Stimulated activated CD8-positive, alpha-beta memory T cell treated with anti-CD3 and anti-CD28 coated beads, Interleukin-15, amount 100 ng/mL, for 1 hour (primary cell): ENCODE measurements around the gene PLD2.
A peak's percentile ranks its signal among the peaks of the same experiment; 100 is the strongest.

Experiments
- DNase-seq: peaks from one replicate; pipeline ENCODE4 v3.0.0-alpha.2; 2020; ENCODE audit warnings: low read depth

Gene PLD2, protein sequence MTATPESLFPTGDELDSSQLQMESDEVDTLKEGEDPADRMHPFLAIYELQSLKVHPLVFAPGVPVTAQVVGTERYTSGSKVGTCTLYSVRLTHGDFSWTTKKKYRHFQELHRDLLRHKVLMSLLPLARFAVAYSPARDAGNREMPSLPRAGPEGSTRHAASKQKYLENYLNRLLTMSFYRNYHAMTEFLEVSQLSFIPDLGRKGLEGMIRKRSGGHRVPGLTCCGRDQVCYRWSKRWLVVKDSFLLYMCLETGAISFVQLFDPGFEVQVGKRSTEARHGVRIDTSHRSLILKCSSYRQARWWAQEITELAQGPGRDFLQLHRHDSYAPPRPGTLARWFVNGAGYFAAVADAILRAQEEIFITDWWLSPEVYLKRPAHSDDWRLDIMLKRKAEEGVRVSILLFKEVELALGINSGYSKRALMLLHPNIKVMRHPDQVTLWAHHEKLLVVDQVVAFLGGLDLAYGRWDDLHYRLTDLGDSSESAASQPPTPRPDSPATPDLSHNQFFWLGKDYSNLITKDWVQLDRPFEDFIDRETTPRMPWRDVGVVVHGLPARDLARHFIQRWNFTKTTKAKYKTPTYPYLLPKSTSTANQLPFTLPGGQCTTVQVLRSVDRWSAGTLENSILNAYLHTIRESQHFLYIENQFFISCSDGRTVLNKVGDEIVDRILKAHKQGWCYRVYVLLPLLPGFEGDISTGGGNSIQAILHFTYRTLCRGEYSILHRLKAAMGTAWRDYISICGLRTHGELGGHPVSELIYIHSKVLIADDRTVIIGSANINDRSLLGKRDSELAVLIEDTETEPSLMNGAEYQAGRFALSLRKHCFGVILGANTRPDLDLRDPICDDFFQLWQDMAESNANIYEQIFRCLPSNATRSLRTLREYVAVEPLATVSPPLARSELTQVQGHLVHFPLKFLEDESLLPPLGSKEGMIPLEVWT

DNA sequence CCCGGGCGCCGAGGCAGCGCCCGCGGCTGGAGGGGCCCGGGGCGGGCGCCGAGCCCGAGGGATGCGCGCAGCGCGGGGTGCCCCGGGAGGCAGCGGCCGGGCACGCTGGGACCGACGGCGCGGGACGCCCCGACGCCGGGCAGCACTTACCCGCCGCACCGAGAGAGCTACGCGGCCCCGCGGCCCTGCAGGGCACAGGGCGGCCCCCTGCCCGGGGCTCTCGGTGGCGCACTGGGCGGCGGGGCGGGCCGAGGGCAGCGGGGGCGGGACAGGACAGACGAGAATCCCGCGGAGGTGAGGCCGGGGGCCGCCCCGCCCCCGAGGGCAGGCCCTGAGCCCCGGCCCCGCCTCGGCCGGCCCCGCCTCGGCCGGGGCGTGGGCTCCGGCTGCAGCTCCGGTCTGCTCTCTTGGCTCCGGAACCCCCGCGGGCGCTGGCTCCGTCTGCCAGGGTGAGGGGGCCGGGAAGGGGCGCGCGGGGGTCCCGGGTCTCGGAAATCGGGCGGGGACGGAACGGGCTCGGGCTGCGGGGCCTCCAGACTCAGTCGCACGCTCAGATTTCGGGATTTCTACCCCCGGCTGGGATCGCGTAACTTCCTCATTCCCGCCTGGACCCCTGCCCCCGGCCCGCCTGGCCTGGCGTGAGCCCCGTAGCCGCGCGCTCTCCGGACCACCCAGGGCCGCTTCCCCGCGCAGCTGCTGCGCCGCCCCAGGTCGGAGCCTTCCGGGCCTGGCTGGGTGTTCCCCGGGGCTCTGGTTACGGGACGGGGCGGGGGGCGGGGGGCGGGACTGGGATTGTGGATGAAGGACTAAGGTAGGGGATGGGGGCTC is at the start of gene PLD2:
PLD2 (plus strand) TSS at position 376 of the 828 bp plus-strand sequence. CDS start 621 bp downstream, outside the sequence.
- peak; percentile 67 for DNase-seq

DNA sequence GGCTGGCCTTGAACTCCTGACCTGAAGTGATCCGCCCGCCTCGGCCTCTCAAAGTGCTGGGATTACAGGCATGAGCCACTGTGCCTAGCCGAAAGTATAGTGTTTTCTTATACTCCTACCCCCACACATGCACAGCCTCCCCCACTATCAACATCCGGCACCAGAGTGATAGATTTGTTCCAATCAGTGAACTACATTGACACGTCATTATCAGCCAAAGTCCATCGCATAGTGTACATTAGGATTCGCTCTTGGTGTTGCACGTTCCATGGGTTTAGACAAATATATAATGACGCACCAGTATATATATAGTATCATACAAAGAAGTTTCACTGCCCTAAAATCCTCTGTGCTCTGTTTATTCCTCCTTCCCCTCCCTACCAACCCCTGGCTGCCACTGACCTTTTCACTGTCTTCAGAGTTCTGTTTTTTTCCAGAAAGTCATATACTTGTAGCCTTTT is 47.1 kb upstream of the PLD2 start:
- no peak for DNase-seq

DNA sequence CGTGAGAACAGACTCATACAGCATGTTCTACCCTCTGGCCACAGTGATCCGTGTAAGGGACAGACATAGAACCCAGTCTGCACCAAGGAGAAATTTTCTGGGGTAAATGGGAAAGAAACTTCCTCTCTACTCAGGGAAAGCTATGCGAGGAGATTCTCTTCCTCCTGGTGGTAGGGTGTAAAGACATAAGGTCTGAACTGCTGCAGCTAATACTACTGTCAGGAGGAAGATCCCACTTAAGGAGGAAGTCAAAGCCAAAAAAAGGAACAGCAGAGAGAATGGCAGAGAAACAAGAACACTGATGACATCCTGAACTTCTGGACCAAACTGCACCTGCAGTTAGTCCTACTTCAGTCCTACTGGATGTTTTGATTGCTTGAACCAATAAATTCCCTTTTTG is 42.4 kb upstream of the PLD2 start:
- no peak for DNase-seq

DNA sequence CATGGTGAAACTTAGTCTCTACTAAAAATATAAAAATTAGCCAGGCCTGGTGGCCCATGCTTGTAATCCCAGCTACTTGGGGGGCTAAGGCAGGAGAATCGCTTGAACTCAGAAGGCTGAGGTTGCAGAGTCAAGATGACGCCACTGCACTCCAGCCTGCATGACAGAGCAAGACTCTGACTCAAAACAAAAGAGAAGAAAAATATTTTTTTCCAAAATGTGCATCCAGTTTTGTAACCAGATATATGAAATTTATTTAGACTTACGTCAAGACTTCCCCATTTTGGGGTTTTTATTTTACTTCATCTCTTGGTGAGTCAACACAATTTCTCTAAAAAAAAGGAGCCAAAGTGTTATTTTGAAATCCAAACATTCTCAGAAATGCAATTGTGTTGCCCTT is 40.8 kb upstream of the PLD2 start:
- DNase-seq = no peak

DNA sequence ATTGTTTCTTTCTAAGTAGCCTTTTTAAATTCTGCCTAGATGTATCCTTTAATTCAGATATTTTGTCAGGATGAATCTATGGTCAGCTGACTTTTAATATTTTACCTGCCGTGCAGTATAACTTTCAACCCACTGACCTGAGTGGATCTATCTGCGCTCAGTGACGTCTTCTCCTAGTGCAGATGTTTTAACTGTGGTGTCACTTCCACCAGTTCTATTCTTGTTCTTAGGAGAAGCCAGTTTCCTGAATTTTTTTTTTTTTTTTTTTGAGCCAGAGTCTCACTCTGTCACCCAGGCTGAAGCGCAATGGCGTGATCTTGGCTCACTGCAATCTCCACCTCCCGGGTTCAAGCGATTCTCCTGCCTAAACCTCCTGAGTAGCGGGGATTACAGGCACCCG is 40.2 kb upstream of the PLD2 start:
- no peak for DNase-seq

DNA sequence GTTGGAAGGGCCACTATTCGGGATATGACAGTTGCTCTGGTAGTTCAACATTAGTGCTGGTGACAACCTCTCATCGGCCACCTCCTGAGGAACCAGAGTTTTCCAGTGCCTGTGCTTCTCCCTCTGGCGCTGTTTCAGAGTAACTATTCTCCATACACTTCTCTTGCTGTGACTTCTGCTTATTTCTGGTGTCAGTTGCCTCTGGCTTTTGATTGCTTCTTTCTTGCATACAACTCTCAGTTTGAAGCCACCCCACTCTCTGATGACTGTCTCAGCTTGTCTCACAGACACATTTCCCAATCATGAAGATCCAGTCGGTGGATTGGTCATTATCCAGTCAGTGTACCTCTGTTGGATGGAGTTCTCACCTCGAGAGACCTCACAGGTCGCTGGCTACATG is 38.7 kb upstream of the PLD2 start:
- DNase-seq = no peak

DNA sequence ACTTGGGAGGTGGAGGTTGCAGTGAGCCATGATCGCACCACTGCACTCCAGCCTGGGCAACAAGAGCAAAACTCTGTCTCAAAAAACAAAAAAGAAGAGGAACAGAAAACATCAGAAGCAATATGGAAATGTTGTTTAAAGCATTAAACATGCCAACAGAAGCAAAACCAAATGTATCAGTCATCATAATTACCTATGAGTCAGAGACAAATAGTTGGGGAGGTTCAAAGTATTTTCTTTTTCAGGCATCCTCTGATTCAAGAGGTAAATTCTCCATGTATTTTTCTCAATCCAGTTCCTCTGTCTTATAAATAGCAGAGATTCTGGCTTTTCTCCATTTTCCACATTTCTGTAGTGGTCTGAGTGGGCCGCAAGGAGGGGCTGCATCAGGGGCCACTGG is 37.3 kb upstream of the PLD2 start:
- no peak for DNase-seq

DNA sequence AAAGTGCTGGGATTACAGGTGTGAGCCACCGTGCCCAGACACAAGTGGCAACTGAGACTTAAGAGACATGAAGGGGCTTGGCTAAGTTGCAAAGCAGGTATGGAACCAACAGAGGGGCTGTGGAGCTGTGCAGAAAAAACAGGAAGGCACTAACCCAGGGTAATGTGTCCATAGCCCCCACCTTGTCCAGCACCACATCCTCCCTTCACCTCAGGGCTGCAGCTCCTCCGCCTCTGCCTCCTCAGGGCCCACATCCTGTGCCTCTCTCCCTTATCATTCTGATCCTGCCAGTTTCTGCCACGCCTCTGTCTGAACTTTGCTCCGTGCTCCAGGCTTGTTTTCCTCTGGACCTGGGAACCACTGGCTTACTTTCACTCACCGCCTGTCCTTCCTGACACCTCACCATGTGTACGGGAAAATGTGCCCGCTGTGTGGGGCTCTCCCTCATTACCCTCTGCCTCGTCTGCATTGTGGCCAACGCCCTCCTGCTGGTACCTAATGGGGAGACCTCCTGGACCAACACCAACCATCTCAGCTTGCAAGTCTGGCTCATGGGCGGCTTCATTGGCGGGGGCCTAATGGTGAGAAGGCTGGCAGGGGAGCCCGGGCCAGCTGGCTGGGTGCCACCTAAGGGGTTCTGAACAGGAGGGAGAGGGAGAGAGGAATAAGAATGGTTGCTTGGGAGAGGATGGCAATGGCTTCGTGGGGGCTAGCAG is 35.3 kb upstream of the PLD2 start, which contains the start of gene TM4SF5:
TM4SF5 (plus strand) TSS at position 368 of the 716 bp plus-strand sequence; CDS start at position 405, 37 bp downstream.
- DNase-seq = no peak

DNA sequence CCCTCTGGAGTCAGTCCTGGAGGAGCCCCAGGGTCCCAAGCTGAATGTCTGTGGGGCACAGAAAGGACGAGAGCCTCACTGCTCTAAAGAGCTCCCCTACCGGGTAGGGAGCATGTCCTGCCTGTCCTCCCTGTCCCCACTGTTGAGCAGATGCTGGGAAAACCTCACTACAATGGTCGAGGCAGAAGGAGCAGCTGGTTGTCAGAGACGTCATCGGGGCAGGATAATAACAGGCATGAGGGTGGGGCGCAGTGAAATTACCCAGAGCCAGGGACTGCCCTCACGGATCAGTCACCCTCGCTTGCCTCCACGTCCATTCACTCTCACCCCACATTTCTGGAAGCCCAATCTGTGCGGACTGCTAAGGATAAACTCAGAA is 34.7 kb upstream of the PLD2 start:
- no peak for DNase-seq

DNA sequence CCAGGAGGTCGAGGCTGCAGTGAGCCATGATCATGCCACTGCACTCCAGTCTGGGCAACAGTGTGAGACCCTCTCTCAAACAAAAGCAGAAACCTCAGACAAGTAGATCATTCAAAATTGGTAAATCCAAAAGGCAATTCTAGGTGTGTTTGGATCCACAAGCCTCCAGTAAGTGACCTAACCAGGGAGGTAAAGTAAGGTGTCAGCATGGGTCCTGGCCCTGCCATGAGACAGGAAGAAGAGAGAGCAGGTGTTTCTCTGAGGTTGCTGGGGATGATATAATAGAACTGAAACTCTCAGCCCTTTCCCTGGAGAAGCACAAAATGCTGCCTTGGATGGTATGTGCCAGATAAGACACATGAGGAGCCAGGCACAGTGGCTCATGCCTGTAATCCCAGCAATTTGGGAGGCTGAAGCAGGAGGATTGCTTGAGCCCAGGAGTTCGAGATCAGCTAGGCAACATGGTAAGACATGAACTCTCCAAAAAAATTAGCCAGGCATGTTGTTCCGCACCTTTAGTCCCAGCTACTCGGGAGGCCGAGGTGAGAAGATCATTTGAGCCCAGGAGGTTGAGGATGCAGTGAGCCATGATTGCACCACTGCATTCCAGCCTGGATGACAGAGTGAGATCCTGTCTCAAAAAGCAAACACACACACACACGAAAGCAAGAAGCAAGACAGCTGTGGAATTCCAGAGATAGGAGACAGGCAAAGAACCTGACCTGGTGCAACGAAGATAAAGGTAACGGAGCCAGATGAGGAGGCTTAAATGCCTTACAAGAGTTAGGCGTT is 28.8 kb upstream of the PLD2 start:
- DNase-seq = no peak

DNA sequence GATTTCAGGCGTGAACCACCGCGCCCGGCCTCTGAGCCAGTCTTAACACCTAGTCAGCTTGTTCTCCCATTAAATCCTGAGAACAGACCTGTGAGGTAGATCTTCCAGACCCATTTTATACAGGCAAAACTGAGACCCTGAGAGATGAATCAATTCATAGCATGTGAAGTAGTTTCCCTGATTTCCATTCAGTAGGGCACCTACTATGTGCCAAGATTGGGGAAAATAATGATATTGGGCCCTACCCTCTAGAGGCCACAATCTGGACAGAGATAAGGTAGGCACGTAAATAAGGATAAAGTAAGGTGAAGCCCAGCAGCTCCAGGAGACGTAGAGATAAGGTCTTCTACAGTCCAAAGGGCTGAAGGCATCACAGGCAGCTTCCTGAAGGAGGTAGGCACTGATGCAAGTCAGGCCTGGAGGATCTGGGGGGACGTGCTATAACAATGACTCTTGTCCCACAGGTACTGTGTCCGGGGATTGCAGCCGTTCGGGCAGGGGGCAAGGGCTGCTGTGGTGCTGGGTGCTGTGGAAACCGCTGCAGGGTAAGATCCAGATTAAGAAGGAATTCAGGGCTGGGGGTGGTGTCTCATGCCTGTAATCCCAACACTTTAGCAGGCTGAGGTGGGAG is 26.5 kb upstream of the PLD2 start:
- DNase-seq = no peak

DNA sequence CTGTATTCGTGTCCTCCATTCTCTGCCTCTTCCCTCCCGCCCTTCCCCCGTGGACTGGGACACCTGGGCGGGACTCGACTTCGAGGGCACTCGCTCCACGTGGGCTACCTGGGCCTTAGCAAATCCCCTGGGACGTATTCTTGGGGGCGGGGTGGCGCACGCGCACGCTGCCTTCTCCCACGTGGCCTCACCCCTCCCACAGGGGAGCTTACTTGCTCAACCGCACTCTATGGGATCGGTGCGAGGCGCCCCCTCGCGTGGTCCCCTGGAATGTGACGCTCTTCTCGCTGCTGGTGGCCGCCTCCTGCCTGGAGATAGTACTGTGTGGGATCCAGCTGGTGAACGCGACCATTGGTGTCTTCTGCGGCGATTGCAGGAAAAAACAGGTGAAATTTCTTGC is 24.3 kb upstream of the PLD2 start:
- DNase-seq = no peak

DNA sequence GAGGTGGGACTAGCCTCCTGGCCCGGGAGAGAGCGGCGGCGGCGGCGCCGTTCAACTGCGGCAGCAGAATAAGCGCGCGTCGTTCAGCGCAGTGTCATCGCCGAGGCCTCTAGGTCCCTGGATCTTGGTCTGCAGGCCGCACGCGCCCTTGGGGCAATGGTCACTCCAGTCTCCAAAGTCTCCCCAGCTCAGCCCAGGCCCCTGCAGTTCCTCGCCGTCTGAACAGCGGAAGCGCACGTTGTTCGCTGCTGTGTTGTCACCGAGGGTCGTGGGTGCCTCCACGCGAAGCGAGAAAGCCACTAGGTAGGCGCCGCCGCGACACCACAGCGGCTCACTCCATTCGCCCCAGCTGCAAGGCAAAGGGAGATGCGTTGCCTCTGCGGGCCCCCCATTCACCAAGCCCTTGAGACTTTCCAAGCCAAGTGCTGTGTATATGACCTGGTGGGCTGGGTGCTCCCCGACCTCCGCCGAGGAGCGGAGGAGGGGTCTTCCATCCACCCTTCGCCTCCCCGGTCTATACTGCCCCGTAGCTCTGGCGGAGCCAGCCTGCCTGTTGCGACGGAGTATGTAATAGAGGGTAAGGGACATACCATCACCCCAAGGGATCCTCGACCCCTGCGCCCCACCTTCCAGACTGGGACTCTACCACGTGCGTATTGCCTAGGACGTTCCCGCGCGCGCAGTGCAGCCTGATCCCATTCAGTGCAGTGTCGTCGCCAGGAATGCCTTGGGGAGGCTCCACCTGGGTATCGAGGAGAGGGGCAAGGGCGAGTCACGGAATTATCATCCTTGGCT is 21.4 kb upstream of the PLD2 start:
- DNase-seq = no peak

DNA sequence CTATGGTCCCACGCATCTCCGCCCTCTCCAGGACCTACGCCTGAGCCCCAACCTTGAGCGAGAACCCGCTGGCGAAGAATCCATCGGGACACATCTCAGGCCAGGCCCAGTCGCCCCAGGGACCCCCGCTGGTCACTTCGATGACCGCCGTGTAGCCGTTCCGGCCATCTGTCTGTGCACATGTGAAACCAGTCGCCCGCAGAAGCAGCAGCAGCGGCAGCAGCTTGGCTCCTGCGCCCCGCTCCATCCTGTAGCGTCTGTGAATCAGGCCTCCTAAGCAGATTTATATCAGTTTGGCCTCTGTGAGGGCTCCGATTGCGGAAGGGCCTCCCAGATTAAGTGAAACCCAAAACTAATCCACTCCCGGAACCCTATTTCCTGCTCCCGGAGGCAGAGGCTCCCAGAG is 20.8 kb upstream of the PLD2 start, which contains the start of gene VMO1:
VMO1 (minus strand) TSS at position 259 of the 406 bp plus-strand sequence; CDS start at position 247, 12 bp downstream.
- DNase-seq = no peak

DNA sequence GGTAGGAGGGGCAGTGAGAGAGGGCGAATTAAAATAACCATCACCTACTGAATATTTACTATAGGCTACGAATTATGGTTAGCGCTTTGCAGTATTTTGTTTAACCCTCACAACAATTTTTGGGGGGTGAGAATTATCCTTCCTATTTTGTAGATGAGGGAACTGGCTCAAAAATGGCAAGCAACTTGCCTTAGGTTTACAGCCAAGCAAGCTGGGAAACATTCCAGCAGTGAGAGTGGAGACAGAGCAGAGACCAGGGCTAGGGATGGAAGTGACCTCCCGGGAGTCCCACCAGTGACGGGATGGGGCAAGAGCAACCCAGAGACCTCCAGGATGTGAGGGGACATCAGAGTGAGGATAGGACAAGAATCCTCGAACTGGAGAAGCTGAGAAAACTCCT is 20.4 kb upstream of the PLD2 start:
- DNase-seq = no peak

DNA sequence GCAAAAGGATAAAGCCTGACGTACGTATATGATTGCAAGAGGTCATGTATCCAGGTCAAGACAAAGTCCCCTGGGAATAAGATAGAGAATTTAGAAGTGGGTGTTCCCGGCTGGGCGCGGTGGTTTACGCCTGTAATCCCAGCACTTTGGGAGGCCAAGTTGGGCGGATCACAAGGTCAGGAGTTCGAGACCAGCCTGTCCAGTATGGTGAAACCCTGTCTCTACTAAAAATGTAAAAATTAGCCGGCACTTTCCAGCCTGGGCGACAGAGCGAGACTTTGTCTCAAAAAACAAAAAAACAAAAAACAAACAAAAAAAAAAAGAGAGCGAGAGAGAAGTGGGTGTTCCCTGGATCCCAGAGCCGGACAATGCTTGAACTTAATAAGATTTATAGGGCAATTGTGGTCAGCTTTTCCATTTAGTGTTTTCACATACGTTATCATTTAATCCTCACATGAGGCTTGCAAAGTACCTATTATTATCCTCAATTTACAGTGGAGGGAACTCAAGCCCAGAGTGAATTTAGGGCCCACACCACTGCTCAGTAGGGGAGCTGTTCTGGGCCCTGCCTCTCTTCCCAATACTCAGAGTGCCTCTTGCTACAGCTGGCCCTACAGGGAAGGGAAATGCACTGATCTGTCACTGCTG is 18.7 kb upstream of the PLD2 start:
- DNase-seq = no peak

DNA sequence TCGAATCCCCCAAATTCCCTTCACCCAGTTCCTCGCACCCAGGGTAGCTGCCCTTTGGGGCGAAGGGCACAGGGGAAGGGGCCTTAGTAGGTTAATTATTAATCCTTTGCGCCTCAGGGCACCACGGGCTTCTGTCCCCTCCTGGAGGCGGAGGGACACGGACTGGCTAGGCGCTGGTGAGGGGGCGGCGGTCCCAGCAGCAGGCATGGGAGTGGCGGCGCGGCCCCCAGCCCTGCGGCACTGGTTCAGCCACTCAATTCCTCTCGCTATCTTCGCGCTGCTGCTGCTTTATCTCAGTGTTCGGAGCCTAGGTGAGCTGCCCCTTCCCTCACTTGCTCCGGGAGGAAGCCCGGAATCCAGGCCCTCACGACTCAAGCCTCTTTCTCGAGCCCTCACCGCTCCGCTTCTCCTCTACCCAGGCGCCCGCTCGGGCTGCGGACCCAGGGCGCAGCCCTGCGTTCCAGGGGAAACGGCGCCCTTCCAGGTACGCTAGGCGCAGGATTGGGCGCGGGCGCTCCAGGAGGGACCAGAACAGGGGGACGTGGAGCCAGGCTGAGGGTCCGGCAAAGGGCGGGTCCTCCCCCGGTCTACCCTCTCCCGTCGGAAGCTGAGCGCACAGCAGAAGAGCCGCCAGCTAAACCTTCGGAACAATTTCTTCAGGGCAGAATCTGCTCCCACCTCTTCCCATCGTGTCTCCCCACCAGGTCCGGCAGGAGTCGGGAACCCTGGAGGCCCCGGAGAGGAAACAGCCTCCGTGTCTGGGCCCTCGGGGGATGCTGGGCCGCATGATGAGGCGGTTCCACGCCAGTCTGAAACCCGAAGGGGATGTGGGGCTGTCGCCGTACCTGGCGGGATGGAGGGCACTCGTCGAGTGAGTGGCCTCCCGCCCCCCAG is 17.9 kb upstream of the PLD2 start, which contains the start of gene GLTPD2:
GLTPD2 (plus strand) TSS at position 158 of the 894 bp plus-strand sequence; CDS start at position 206, 48 bp downstream.
- no peak for DNase-seq

DNA sequence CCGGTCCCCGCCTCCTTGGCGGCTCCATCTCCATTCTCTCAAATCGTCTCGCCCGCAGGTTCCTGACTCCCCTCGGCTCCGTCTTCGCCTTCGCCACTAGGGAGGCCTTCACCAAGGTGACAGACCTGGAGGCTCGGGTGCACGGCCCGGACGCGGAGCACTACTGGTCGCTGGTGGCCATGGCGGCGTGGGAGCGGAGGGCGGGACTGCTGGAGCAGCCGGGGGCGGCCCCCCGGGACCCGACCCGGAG is 17.3 kb upstream of the PLD2 start:
- no peak for DNase-seq
